Body of pancreas (tissue), 4 donors: ENCODE data around the gene TPM1. TPM values are rescaled to one million over a fixed set of nuclear protein-coding genes. Genes with fewer than 3 reads are reported as not detected.

Experiments used
- ATAC-seq: fragments of 150-250 bp; one replicate; pipeline ENCODE4 v1.9.1; 2016
- DNase-seq, 4 donors: peaks; one replicate each; pipeline ENCODE4 v3.0.0-alpha.2; 2019
- H3K27ac ChIP-seq, 4 donors: fragments of 200-600 bp; sonication (generic); 1 replicate in 3 of 4; 2 replicates in 1 of 4; pipeline versions ENCODE4 v1.5.1 to v1.6.1; 2016 to 2019; ENCODE audit warnings: mild to moderate bottlenecking in 1 of 4, mixed read lengths in 1 of 4, moderate library complexity in 1 of 4
- H3K27me3 ChIP-seq, 2 donors: fragments of 200-600 bp; sonication (generic); one replicate each; pipeline ENCODE4 v1.6.0; 2016; ENCODE audit warnings: mild to moderate bottlenecking in 1 of 2
- H3K36me3 ChIP-seq, 2 donors: fragments of 200-600 bp; sonication (generic); replicated peaks in 1 of 2; 2 replicates each; pipeline ENCODE4 v1.5.1; 2016; ENCODE audit warnings: low read depth in 2 of 2; ENCODE audit not compliant: insufficient read depth in 1 of 2
- H3K4me1 ChIP-seq: fragments of 200-600 bp; sonication (generic); one replicate; pipeline ENCODE4 v1.6.0; 2016
- H3K4me3 ChIP-seq, 2 donors: fragments of 200-600 bp; sonication (generic); 1 replicate in 1 of 2; 2 replicates in 1 of 2; pipeline ENCODE4 v1.5.1; 2016 to 2019
- H3K9me3 ChIP-seq, 3 donors: fragments of 200-600 bp; sonication (generic); 1 replicate in 2 of 3; 2 replicates in 1 of 3; pipeline ENCODE4 v1.5.1; 2016
- POLR2A ChIP-seq, 3 donors: fragments of 450-650 bp; IDR thresholded peaks; one replicate each; pipeline ENCODE4 v1.6.1; 2016; ENCODE audit warnings: antibody characterized with exemption in 3 of 3, mild to moderate bottlenecking in 2 of 3
- WGBS, 2 donors: methylation state at CpG; one replicate each; pipeline ENCODE4 v1.1.5; 2017; 5-methylcytosine and 5-hydroxymethylcytosine counted together
- intact Hi-C: fragments of 100-400 bp; cut with DNase I; formaldehyde crosslinking; loops from one replicate; pipeline ENCODE4 v1.15.1; 2023
- total RNA-seq, 2 donors: library from RNA; depleted of rRNA; stranded (reverse); fragments of >200 nt; gene quantifications; one replicate each; pipeline ENCODE4 v1.1.0, GENCODE V29; 2016
- TF ChIP-seq, protein P1 (sequence below), 7 experiments: fragments of 450-650 bp in 4 of 7; fragments of 200-600 bp in 3 of 7; sonication (generic) in 3 of 7; IDR thresholded peaks; one replicate each; pipeline ENCODE4 v1.5.1; 2016 to 2019; ENCODE audit warnings: antibody characterized with exemption in 7 of 7

The TPM1 gene
- total RNA-seq, 2 donors from 2014 or later = 417 to 435 TPM

DNA sequence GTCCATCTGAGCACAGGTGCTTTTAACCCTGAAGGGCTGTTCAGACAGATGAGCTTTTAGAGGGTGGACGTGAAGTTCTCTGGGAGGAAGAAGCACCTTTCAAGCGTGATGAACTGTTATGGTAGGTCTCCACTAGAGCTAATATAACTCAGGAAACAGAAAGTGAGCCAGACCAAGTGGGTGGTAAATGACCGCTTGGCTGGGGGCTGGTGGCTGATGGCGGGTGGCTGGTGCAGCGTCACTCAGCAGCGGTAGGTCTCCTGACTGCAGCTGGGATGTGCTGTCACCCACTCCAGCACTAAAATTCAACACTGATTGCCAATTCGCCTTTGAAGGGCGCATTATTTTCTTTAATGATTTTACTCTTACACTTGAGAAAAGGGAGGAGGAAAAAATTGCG, 47.9 kb downstream of the TPM1 start:
- WGBS, 2 donors = 86 to 91% methylated on average over 8 to 9 of the region's 9 CpGs
- Histone ChIP-seq H3K36me3 (no peaks in the 10 kb centered on the region), H3K4me1 (peaks cover 7% of the 10 kb centered on the region), H3K27ac (no peak overlapping the region), H3K9me3 (peaks cover 0 to 3% (median 0%) of the 10 kb centered on the region in 3 donors), H3K4me3 (no peak overlapping the region), H3K27me3 (no peaks in the 10 kb centered on the region)
- TF ChIP-seq, protein P1, sequence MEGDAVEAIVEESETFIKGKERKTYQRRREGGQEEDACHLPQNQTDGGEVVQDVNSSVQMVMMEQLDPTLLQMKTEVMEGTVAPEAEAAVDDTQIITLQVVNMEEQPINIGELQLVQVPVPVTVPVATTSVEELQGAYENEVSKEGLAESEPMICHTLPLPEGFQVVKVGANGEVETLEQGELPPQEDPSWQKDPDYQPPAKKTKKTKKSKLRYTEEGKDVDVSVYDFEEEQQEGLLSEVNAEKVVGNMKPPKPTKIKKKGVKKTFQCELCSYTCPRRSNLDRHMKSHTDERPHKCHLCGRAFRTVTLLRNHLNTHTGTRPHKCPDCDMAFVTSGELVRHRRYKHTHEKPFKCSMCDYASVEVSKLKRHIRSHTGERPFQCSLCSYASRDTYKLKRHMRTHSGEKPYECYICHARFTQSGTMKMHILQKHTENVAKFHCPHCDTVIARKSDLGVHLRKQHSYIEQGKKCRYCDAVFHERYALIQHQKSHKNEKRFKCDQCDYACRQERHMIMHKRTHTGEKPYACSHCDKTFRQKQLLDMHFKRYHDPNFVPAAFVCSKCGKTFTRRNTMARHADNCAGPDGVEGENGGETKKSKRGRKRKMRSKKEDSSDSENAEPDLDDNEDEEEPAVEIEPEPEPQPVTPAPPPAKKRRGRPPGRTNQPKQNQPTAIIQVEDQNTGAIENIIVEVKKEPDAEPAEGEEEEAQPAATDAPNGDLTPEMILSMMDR (IDR thresholded peaks at IDR 0.05) = no peak
- no peak for TF ChIP-seq POLR2A (IDR thresholded peaks at IDR 0.05)
- intact Hi-C loops = no loop called here
- no peak for DNase-seq
- no peak for ATAC-seq

DNA sequence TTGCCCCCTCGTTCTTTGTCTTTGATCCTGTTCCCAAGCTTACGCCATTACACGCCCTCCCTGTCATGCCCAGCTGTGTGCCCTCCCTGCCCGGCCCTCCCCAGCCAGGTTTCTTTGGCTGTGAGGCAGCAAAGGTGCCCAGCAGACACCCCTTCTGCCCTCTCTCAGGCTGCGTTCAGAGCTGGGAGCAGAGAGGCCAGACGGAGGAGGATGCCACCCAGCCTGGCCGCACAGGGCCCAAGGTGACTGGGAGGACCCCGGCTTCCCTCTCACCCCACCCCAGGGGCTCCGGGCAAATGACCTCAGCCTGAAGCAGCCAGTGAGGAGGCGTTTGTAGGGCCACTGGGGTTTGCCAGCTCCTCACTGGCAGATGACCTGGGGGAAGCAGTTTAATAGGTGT, 48.3 kb downstream of the TPM1 start:
- TF ChIP-seq, protein P1 (IDR thresholded peaks at IDR 0.05) = no peak
- TF ChIP-seq POLR2A (IDR thresholded peaks at IDR 0.05) = no peak
- DNase-seq (no peak), ATAC-seq (no peak)
- Histone ChIP-seq H3K36me3 (no peaks in the 10 kb centered on the region), H3K9me3 (peaks cover 0 to 3% (median 0%) of the 10 kb centered on the region in 3 donors), H3K4me3 (no peak overlapping the region), H3K4me1 (peaks cover 7% of the 10 kb centered on the region), H3K27ac (no peak overlapping the region), H3K27me3 (no peaks in the 10 kb centered on the region)
- intact Hi-C loops = no loop called here
- 80 to 93% methylated on average over 8 of the region's 10 CpGs for WGBS, 2 donors

DNA sequence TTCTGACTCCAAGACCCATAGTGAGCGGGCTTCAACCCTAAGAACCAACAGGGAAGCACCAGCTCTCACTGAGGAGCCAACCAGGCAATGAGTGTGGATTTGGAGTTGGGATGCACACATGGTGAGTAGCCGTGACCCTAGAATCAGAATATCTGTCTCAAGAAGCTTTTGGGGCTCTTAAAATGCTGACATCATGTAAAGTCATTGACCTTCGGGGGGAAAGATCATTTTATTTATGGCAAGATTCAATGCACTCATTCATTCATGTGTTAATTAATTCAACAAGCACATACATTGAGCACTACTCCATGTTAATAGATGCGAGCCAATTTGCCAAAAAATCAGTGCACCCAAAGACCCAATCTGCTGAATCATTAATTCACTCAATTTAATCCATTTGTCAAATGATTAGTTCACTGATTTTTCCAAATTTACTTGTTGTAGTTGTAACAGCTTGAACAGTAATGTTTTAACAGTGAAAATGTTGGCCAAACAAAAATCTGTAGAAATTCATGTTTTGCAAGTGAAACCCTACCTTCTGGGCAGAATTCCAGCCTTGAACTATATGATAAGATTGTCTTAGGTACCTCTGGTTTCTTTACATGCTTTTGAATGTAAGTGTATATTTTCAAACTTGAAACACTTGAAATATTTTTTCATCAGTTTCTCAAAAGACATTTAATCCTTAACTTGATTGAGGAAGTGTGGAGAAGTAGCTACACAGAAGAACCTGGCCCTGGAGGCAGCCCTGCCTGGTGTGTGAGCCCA, 49.3 kb downstream of the TPM1 start:
- DNase-seq (no peak), ATAC-seq (no peak)
- intact Hi-C loops = no loop called here
- peaks cover 0 to 3% (median 0%) of the 10 kb centered on the region in 3 donors for H3K9me3 ChIP-seq
- H3K36me3 ChIP-seq = no peaks in the 10 kb centered on the region
- WGBS, 2 donors = 31 to 62% methylated on average over 2 to 4 of the region's 4 CpGs
- H3K4me1 ChIP-seq = peaks cover 7% of the 10 kb centered on the region
- H3K27me3 ChIP-seq = no peaks in the 10 kb centered on the region
- no peak for TF ChIP-seq POLR2A (IDR thresholded peaks at IDR 0.05)
- TF ChIP-seq, protein P1 (IDR thresholded peaks at IDR 0.05) = no peak
- no peak overlapping the region for H3K27ac ChIP-seq
- H3K4me3 ChIP-seq = no peak overlapping the region

DNA sequence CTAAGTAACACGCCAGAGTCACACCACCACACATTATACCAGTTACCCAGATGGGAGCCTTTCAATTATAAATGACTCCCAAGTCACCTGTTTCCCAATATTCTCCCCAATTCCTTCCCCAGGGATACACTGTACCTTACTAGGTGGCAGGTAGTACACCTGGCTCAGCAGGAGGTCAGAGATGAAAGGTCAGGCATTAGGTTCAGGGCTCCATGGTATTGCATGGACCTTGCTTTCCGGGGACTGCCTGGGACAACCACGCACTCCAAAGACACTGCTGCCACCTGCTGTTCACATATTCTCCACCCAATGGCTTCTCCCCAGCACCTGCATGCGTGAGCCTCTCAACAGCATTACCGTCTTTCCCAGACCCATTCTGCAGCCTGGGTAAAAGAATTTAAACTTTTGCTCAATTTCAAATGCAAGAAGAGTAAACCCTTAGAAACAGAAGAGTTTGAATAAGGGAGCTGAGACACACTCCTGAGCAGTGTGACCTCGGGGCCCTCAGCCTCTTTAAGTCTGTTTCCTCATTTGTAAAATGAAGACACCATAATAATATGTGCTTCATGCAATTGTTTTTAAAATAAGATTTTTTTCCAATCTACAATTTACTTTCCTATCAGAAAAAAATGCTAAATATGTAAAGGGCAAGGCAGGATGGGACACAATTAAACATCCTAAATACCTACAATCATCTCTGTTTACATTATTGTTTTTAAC, 51.1 kb downstream of the TPM1 start:
- peaks cover 0 to 3% (median 0%) of the 10 kb centered on the region in 3 donors for H3K9me3 ChIP-seq
- H3K27me3 ChIP-seq = no peaks in the 10 kb centered on the region
- H3K27ac ChIP-seq = no peak overlapping the region
- peaks cover 5% of the 10 kb centered on the region for H3K4me1 ChIP-seq
- peak; percentile 97 for ATAC-seq
- H3K4me3 ChIP-seq = no peak overlapping the region
- no peaks in the 10 kb centered on the region for H3K36me3 ChIP-seq
- peak; percentile 84 to 89 (median 88) for DNase-seq
- TF ChIP-seq POLR2A (IDR thresholded peaks at IDR 0.05) = no peak
- TF ChIP-seq, protein P1 (IDR thresholded peaks at IDR 0.05) = peak; percentile 61 to 91 (median 86)
- intact Hi-C loops = no loop called here
- 26 to 27% methylated on average over 6 of the region's 6 CpGs for WGBS, 2 donors
